ENCODE measurements around the gene CACNG4.

DNA sequence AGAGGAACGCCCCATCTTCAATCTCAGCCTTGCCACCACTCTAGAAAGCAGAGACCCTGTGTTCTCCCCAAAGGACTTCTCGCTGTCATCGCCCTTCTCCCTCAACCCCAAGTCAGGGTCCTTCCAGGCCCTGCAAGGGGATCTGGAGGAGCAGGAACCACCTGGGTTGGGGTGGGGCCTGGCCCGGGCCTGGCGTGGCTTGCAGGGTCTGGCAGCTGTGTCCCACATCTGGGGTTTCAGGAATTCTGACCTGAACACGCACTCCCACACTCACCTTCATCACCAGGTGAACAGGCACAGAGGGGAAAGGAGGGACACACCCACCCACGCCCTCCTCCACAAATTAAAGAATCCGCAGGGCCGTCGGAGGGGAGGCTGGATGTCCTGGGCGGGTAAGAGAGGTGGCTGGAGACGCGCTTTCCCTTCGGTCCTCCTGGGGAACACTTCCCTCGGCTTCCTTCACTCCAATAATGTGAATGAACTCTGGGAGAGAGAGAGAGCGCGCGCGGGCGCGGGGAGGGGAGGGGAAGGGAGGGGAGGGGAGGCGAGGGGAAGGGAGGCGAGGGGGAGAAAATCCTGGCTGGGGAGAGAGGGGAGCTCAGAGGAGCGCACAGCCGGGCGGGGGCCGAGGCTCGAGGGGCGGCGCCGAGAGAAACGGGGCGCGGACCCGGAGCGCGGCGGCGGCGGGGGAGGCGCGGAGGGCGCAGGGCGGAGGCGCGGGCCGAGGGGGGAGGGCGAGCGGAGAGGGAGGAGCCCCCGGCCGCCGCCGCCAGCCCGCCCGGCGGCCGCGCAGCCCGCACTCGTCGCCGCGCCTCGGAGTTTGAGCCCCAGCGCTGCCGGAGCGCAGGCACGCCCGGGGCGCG lies at the start of gene CACNG4:
- TF ChIP-seq, protein P1, sequence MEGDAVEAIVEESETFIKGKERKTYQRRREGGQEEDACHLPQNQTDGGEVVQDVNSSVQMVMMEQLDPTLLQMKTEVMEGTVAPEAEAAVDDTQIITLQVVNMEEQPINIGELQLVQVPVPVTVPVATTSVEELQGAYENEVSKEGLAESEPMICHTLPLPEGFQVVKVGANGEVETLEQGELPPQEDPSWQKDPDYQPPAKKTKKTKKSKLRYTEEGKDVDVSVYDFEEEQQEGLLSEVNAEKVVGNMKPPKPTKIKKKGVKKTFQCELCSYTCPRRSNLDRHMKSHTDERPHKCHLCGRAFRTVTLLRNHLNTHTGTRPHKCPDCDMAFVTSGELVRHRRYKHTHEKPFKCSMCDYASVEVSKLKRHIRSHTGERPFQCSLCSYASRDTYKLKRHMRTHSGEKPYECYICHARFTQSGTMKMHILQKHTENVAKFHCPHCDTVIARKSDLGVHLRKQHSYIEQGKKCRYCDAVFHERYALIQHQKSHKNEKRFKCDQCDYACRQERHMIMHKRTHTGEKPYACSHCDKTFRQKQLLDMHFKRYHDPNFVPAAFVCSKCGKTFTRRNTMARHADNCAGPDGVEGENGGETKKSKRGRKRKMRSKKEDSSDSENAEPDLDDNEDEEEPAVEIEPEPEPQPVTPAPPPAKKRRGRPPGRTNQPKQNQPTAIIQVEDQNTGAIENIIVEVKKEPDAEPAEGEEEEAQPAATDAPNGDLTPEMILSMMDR (IDR thresholded peaks at IDR 0.05): no peak
- TF ChIP-seq POLR2A (IDR thresholded peaks at IDR 0.05) (no peak), POLR2AphosphoS5 (IDR thresholded peaks at IDR 0.05) (no peak)

All from upper lobe of left lung (tissue), 4 donors.